A549 (cell line): Measurements from ENCODE around the gene LIAS.

Experiments used
- CEBPB ChIP-seq, 2 experiments: fragments of >200 bp in 1 of 2; sonication (Bioruptor Twin) in 1 of 2; formaldehyde crosslinking in 1 of 2; IDR thresholded peaks; 2 replicates each; pipeline ENCODE4 v1.6.1; 2012 to 2016
- CTCF ChIP-seq: fragments of >200 bp; sonication (Bioruptor Twin); formaldehyde crosslinking; IDR thresholded peaks from 3 replicates; pipeline ENCODE4 v1.5.1; 2016
- ESRRA ChIP-seq: fragments of 150-350 bp; IDR thresholded peaks from 2 replicates; pipeline ENCODE4 v1.6.1; 2014; ENCODE audit warnings: mild to moderate bottlenecking, low read length, borderline replicate concordance
- HOXB13 ChIP-seq: fragments of 250-450 bp; sonication (Bioruptor Pico); IDR thresholded peaks from 2 replicates; pipeline ENCODE4 v1.5.0; 2020; ENCODE audit warnings: low read depth, mild to moderate bottlenecking, moderate library complexity
- JUN ChIP-seq, 2 experiments: fragments of >200 bp; sonication (Bioruptor Twin); formaldehyde crosslinking; IDR thresholded peaks; 2 replicates in 1 of 2; 3 replicates in 1 of 2; pipeline ENCODE4 v1.6.1; 2016 to 2017
- POLR2A ChIP-seq: IDR thresholded peaks from 2 replicates; pipeline ENCODE4 v1.6.1; 2012; ENCODE audit warnings: mild to moderate bottlenecking, low read length
- RFX5 ChIP-seq: fragments of 450-650 bp; IDR thresholded peaks from 2 replicates; pipeline ENCODE4 v1.7.1; 2014; ENCODE audit warnings: antibody characterized with exemption, mild to moderate bottlenecking, moderate library complexity
- SREBF2 ChIP-seq: fragments of 450-650 bp; IDR thresholded peaks from 2 replicates; pipeline ENCODE4 v1.6.1; 2014; ENCODE audit warnings: mild to moderate bottlenecking, moderate library complexity

DNA sequence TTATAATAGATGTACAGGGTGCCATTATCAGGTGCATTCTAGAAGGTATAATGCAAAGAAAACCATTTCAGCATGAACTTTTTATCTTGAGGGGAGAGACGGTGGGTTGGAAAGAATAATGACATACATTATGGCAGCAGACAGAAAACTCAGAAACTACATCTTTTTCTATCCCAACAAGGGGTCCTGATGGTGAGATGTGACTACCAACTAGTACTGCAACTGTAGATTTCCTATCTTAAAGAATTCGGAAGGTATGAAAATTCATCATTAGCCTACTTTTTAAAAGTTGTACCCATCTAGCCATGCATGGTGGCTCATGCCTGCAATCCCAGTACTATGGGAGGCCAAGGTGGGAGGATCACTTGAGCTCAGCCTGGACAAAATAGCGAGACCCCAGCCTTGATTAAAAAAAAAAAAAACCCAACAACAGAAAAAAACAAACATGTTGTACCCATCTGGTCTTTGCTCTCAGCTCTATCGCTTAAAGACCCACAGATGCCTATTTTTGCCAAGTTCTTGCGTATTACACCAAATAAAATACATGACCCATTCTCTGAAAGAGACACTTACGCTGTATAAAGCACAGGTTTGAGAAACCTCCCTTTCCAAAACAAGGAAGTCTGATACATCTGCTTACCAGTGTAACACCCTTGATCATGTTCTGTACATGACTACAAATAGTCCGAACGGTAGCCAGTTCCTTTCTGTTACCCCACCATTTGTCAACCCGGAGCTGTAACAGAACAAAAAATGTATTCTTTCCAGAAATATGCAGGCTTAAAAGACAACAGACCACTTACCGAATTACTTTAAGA is 1.7 kb upstream of the LIAS start:
- TF ChIP-seq CTCF (no peak), POLR2A (no peak), RFX5 (no peak), SREBF2 (no peak), ESRRA (no peak), HOXB13 (CRISPR knock-in tag) (no peak), JUN (IDR thresholded peaks at IDR 0.05) (no peak), CEBPB (IDR thresholded peaks at IDR 0.05) (no peak)
